Thyroid gland (tissue), 4 donors: ENCODE data around the gene SNX9. TPM values are rescaled to one million over a fixed set of nuclear protein-coding genes. Genes with fewer than 3 reads are reported as not detected.

Source experiments
- DNase-seq, 2 donors: peaks; one replicate each; pipeline ENCODE4 v3.0.0-alpha.2; 2019
- H3K27ac ChIP-seq, 3 donors: fragments of 200-600 bp; sonication (generic); 1 replicate in 2 of 3; 2 replicates in 1 of 3; pipeline ENCODE4 v1.5.1; 2016 to 2019; ENCODE audit warnings: mild to moderate bottlenecking in 1 of 3, moderate library complexity in 1 of 3
- H3K27me3 ChIP-seq: fragments of 200-600 bp; sonication (generic); one replicate; pipeline ENCODE4 v1.5.1; 2019
- H3K36me3 ChIP-seq, 2 donors: fragments of 200-600 bp; sonication (generic); one replicate each; pipeline ENCODE4 v1.5.1; 2016 to 2019
- H3K4me1 ChIP-seq, 2 donors: fragments of 200-600 bp; sonication (generic); one replicate each; pipeline ENCODE4 v1.5.1; 2017 to 2019
- H3K4me3 ChIP-seq, 3 donors: fragments of 200-600 bp; sonication (generic); replicated peaks in 1 of 3; 1 replicate in 2 of 3; 2 replicates in 1 of 3; pipeline ENCODE4 v1.5.1; 2016; ENCODE audit warnings: mild to moderate bottlenecking in 1 of 3
- H3K9me3 ChIP-seq: fragments of 200-600 bp; sonication (generic); one replicate; pipeline ENCODE4 v1.5.1; 2017
- POLR2A ChIP-seq, 2 donors: fragments of 450-650 bp; IDR thresholded peaks; one replicate each; pipeline ENCODE4 v1.6.1; 2017; ENCODE audit warnings: antibody characterized with exemption in 2 of 2, mild to moderate bottlenecking in 2 of 2, moderate library complexity in 1 of 2
- whole genome bisulfite sequencing, 2 donors: methylation state at CpG; one replicate each; pipeline ENCODE4 v1.1.5; 2017; 5-methylcytosine and 5-hydroxymethylcytosine counted together
- intact Hi-C: fragments of 100-400 bp; cut with DNase I; formaldehyde crosslinking; loops from one replicate; pipeline ENCODE4 v1.15.1; 2023
- total RNA-seq, 4 donors: library from RNA; depleted of rRNA; stranded (reverse); fragments of >200 nt; gene quantifications; one replicate each; pipeline ENCODE4 v1.2.3, GENCODE V29; 2016
- TF ChIP-seq, protein P1 (sequence below), 6 experiments: fragments of 200-600 bp in 3 of 6; fragments of 450-650 bp in 3 of 6; sonication (generic) in 3 of 6; IDR thresholded peaks; one replicate each; pipeline ENCODE4 v1.5.1; 2016 to 2019; ENCODE audit warnings: antibody characterized with exemption in 6 of 6, mild to moderate bottlenecking in 2 of 6, inconsistent platforms in 1 of 6, moderate library complexity in 1 of 6

Gene SNX9
- total RNA-seq, 4 donors from 2014 or later: 44.6 to 73.1 (median 47.2) TPM

DNA sequence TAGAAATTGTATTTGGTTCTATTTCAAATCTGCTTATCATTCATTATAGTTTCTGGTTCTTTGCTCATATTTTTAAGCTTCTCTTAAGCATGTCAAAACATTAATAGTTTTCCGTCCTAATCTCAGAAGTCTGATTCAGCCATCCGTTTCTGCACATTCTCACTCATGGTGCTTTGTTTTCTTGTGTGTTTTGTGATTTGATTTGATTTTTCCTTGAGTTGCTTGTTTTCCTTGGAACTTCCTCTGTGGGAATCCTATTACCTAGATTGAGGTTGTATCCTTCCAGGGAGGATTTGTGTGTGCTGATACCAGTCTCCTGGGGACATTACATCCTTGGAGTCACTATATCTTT lies 7.9 kb downstream of the SNX9 start:
- no peak for DNase-seq
- Histone ChIP-seq H3K27ac (no peak overlapping the region), H3K27me3 (no peaks in the 10 kb centered on the region), H3K4me3 (no peak overlapping the region), H3K36me3 (no peaks in the 10 kb centered on the region), H3K9me3 (no peaks in the 10 kb centered on the region), H3K4me1 (peaks cover 15 to 19% of the 10 kb centered on the region in 2 donors)
- TF ChIP-seq POLR2A (IDR thresholded peaks at IDR 0.05): no peak
- TF ChIP-seq, protein P1, sequence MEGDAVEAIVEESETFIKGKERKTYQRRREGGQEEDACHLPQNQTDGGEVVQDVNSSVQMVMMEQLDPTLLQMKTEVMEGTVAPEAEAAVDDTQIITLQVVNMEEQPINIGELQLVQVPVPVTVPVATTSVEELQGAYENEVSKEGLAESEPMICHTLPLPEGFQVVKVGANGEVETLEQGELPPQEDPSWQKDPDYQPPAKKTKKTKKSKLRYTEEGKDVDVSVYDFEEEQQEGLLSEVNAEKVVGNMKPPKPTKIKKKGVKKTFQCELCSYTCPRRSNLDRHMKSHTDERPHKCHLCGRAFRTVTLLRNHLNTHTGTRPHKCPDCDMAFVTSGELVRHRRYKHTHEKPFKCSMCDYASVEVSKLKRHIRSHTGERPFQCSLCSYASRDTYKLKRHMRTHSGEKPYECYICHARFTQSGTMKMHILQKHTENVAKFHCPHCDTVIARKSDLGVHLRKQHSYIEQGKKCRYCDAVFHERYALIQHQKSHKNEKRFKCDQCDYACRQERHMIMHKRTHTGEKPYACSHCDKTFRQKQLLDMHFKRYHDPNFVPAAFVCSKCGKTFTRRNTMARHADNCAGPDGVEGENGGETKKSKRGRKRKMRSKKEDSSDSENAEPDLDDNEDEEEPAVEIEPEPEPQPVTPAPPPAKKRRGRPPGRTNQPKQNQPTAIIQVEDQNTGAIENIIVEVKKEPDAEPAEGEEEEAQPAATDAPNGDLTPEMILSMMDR (IDR thresholded peaks at IDR 0.05): no peak
- WGBS, 2 donors: 85 to 88% methylated on average over 2 of the region's 2 CpGs
- intact Hi-C loops: no loop called here

DNA sequence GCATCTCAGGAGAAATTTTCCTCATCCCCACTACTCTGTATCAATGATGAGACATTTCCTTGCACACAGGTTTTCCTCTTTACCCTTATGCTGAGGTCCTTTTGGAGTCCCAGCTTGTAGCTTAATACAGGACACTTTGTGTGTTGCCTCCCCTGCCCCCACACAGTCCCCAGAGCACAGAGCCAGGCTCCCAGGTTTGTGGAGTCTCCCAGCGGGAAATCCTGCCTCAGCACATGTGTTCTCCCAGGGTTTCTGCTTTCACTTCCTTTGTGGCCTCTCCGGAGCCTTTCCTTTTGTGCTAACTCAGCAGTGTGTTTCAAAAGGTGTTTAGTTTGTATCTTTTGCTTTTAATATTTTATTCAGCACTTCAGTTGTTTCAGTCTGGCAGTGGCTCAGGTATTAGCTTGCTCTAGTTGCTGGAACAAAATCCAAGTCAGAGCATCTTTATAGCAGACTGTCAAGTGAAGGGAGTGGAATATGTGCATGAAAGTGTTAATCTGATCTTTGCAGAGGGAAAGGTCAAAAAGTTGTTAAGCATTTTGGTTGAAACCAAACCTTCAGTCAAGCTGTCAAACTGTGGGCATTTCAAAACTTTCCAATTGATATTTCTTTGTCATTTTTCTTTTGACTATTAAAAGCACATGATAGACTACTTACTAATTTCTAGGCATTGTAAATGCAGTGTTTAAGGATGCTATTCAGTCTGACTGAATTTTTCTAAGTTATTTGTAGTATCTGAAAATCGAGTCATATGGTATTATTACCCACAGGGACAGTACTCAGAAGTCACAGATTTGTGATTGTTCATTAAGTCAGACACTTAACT lies 8.6 kb downstream of the SNX9 start:
- 74% methylated on average over 3 of the region's 3 CpGs for WGBS, 2 donors
- DNase-seq: no peak
- peaks cover 15 to 19% of the 10 kb centered on the region in 2 donors for H3K4me1 ChIP-seq

DNA sequence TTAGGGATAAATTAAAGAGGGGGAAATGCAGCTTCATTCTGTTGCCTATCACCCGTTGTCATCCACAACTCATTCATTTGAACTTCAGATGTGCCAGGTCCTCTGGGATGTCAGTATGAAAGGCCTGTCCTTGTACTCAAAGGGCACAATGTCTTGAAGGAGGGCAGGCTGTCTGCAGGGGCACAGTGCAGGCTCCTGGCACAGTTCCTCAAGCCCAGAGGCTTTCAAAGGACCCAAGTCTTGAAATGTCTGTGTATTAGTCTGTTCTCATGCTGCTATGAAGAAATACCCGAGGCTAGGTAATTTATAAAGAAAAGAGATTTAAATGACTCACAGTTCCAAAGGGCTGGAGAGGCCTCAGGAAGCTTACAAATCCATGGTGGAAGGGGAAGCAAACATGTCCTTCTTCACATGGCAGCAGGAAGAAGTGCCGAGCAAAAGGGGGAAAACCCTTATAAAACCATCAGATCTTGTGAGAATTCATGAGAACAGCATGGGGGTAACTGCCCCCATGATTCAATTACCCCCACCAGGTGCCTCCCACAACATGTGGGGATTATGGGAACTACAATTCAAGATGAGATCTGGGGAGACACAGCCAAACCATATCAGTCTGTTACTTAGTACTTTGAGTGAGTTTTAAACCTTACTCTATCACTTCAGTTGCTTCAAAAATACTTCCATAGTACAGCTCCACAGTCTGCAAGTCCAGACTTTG lies 9.4 kb downstream of the SNX9 start:
- H3K9me3 ChIP-seq: no peaks in the 10 kb centered on the region
- peaks cover 15 to 19% of the 10 kb centered on the region in 2 donors for H3K4me1 ChIP-seq
- WGBS, 2 donors: 86 to 87% methylated on average over 3 of the region's 3 CpGs
- TF ChIP-seq POLR2A (IDR thresholded peaks at IDR 0.05): no peak
- TF ChIP-seq, protein P1 (IDR thresholded peaks at IDR 0.05): no peak
- DNase-seq: no peak
- H3K36me3 ChIP-seq: no peaks in the 10 kb centered on the region
- intact Hi-C loops: no loop called here
- no peaks in the 10 kb centered on the region for H3K27me3 ChIP-seq
- no peak overlapping the region for H3K4me3 ChIP-seq
- H3K27ac ChIP-seq: no peak overlapping the region

More for the DNA sequence above, 8.6 kb downstream of the SNX9 start:
- no peak overlapping the region for H3K4me3 ChIP-seq
- H3K27ac ChIP-seq: no peak overlapping the region
- H3K9me3 ChIP-seq: no peaks in the 10 kb centered on the region
- TF ChIP-seq POLR2A (IDR thresholded peaks at IDR 0.05): no peak
- TF ChIP-seq, protein P1 (IDR thresholded peaks at IDR 0.05): no peak
- intact Hi-C loops: no loop called here
- H3K36me3 ChIP-seq: no peaks in the 10 kb centered on the region
- H3K27me3 ChIP-seq: no peaks in the 10 kb centered on the region

- Histone ChIP-seq H3K27ac (no peak overlapping the region), H3K27me3 (no peaks in the 10 kb centered on the region), H3K4me3 (no peak overlapping the region), H3K9me3 (no peaks in the 10 kb centered on the region), H3K36me3 (no peaks in the 10 kb centered on the region), H3K4me1 (peaks cover 26 to 31% of the 10 kb centered on the region in 2 donors)
- intact Hi-C loops: no loop called here
- TF ChIP-seq, protein P1 (IDR thresholded peaks at IDR 0.05): no peak
- no peak for TF ChIP-seq POLR2A (IDR thresholded peaks at IDR 0.05)
- 80 to 87% methylated on average over 6 of the region's 6 CpGs for WGBS, 2 donors
- no peak for DNase-seq
Observed at GRCh38 chr6:157834549-157834948, 11.5 kb downstream of the SNX9 start.
